ENCODE measurements around the gene MRPL54. TPM values are rescaled to one million over a fixed set of nuclear protein-coding genes. Genes with fewer than 3 reads are reported as not detected.
"Not testable (repeated sequence)": the region's sequence is repeated elsewhere in the genome, so short reads cannot be mapped to it uniquely, and the experiment has no call there.

Gene MRPL54
- total RNA-seq, 2 donors from 2014 or later, result 63.9 to 86.2 TPM

- Mint-ChIP-seq H3K4me3 (no peak overlapping the region), H3K27me3 (no peaks in the 10 kb centered on the region), H3K36me3 (ENCODE audit: low read depth) (no peaks in the 10 kb centered on the region), H3K4me1 (peaks cover 10% of the 10 kb centered on the region), H3K27ac (no peak overlapping the region)
- no peak for DNase-seq
- no peak for ATAC-seq
- no peaks in the 10 kb centered on the region for H3K9me3 ChIP-seq (ENCODE audit: control insufficient read depth, low read length, poor library complexity, severe bottlenecking)
These were observed 11.2 kb upstream of the MRPL54 start for GRCh38 chr19:3751236-3751635.

- Mint-ChIP-seq H3K27me3 (no peaks in the 10 kb centered on the region), H3K27ac (no peak overlapping the region), H3K36me3 (ENCODE audit: low read depth) (no peaks in the 10 kb centered on the region), H3K4me3 (no peak overlapping the region), H3K4me1 (peaks cover 10% of the 10 kb centered on the region)
- ATAC-seq (no peak), DNase-seq (no peak)
- H3K9me3 ChIP-seq (ENCODE audit: control insufficient read depth, low read length, poor library complexity, severe bottlenecking), result no peaks in the 10 kb centered on the region
These were observed 10.0 kb upstream of the MRPL54 start for GRCh38 chr19:3752492-3752891.

- Mint-ChIP-seq H3K36me3 (ENCODE audit: low read depth) (no peaks in the 10 kb centered on the region), H3K27ac (no peak overlapping the region), H3K27me3 (no peaks in the 10 kb centered on the region), H3K4me3 (no peak overlapping the region), H3K4me1 (peaks cover 10% of the 10 kb centered on the region)
- H3K9me3 ChIP-seq (ENCODE audit: control insufficient read depth, low read length, poor library complexity, severe bottlenecking), result no peaks in the 10 kb centered on the region
- ATAC-seq (no peak), DNase-seq (no peak)
These were observed 8.7 kb upstream of the MRPL54 start for GRCh38 chr19:3753631-3754410.

- not testable (repeated sequence) for H3K36me3 Mint-ChIP-seq (ENCODE audit: low read depth); H3K4me3 Mint-ChIP-seq; H3K27ac Mint-ChIP-seq; ATAC-seq; DNase-seq; H3K9me3 ChIP-seq (ENCODE audit: control insufficient read depth, low read length, poor library complexity, severe bottlenecking); H3K27me3 Mint-ChIP-seq
- peaks cover 30% of the 10 kb centered on the region for H3K4me1 Mint-ChIP-seq
These were observed 4.8 kb upstream of the MRPL54 start for GRCh38 chr19:3757705-3758104.

- Mint-ChIP-seq H3K4me3 (peak overlapping the region; percentile 12), H3K4me1 (peaks cover 35% of the 10 kb centered on the region)
- not testable (repeated sequence) for ATAC-seq; H3K27me3 Mint-ChIP-seq; H3K36me3 Mint-ChIP-seq (ENCODE audit: low read depth); H3K9me3 ChIP-seq (ENCODE audit: control insufficient read depth, low read length, poor library complexity, severe bottlenecking); DNase-seq; H3K27ac Mint-ChIP-seq
These were observed 4.2 kb upstream of the MRPL54 start for GRCh38 chr19:3758297-3758696.

GRCh38 chr19:3759482-3760254 is 2.8 kb upstream of the MRPL54 start:
- H3K9me3 ChIP-seq (ENCODE audit: control insufficient read depth, low read length, poor library complexity, severe bottlenecking), result no peaks in the 10 kb centered on the region
- no peaks in the 10 kb centered on the region for H3K36me3 Mint-ChIP-seq (ENCODE audit: low read depth)
- H3K27me3 Mint-ChIP-seq, result no peaks in the 10 kb centered on the region
- H3K4me1 Mint-ChIP-seq, result peaks cover 34% of the 10 kb centered on the region
- DNase-seq, result no peak
- no peak for ATAC-seq
- H3K27ac Mint-ChIP-seq, result peak overlapping the region; percentile 100
- peak overlapping the region; percentile 96 for H3K4me3 Mint-ChIP-seq

GRCh38 chr19:3760871-3761361 is 1.6 kb upstream of the MRPL54 start:
- no peaks in the 10 kb centered on the region for H3K9me3 ChIP-seq (ENCODE audit: control insufficient read depth, low read length, poor library complexity, severe bottlenecking)
- H3K27ac Mint-ChIP-seq, result peak overlapping the region; percentile 100

GRCh38 chr19:3761382-3762129 is 926 bp upstream of the MRPL54 start, which contains the start of gene APBA3:
Gene APBA3, minus strand, starts transcription at chr19:3761692. Its CDS starts 1,428 bp downstream, at chr19:3760264.
- H3K36me3 Mint-ChIP-seq (ENCODE audit: low read depth), result no peaks in the 10 kb centered on the region
- peak within 1 kb of the TSS; percentile 96 for H3K4me3 Mint-ChIP-seq
- H3K27ac Mint-ChIP-seq, result peak within 1 kb of the TSS; percentile 100
- ATAC-seq, result peak; percentile 59
- no peaks in the 10 kb centered on the region for H3K9me3 ChIP-seq (ENCODE audit: control insufficient read depth, low read length, poor library complexity, severe bottlenecking)
- DNase-seq, result peak; percentile 91 to 97 (median 96)
- H3K4me1 Mint-ChIP-seq, result peaks cover 29% of the 10 kb centered on the region
- H3K27me3 Mint-ChIP-seq, result no peaks in the 10 kb centered on the region

More at GRCh38 chr19:3760871-3761361, 1.6 kb upstream of the MRPL54 start:
- Mint-ChIP-seq H3K4me3 (peak overlapping the region; percentile 96), H3K4me1 (peaks cover 26% of the 10 kb centered on the region), H3K27me3 (no peaks in the 10 kb centered on the region), H3K36me3 (ENCODE audit: low read depth) (no peaks in the 10 kb centered on the region)
- ATAC-seq (peak; percentile 4), DNase-seq (peak in 1 of 3 donors; percentile 21)

- DNase-seq (no peak), ATAC-seq (no peak)
- Mint-ChIP-seq H3K27me3 (no peaks in the 10 kb centered on the region), H3K36me3 (ENCODE audit: low read depth) (no peaks in the 10 kb centered on the region), H3K4me3 (peak overlapping the region; percentile 96), H3K27ac (peak overlapping the region; percentile 100), H3K4me1 (peaks cover 32% of the 10 kb centered on the region)
- H3K9me3 ChIP-seq (ENCODE audit: control insufficient read depth, low read length, poor library complexity, severe bottlenecking), result no peaks in the 10 kb centered on the region
These were observed 380 bp upstream of the MRPL54 start for GRCh38 chr19:3762130-3762473.

GRCh38 chr19:3765121-3765520 is 2.6 kb downstream of the MRPL54 start:
- H3K9me3 ChIP-seq (ENCODE audit: control insufficient read depth, low read length, poor library complexity, severe bottlenecking), result no peaks in the 10 kb centered on the region
- no peaks in the 10 kb centered on the region for H3K27me3 Mint-ChIP-seq
- ATAC-seq (no peak), DNase-seq (no peak)
- peaks cover 3% of the 10 kb centered on the region for H3K36me3 Mint-ChIP-seq (ENCODE audit: low read depth)
- no peak overlapping the region for H3K27ac Mint-ChIP-seq
- no peak overlapping the region for H3K4me3 Mint-ChIP-seq
- peaks cover 30% of the 10 kb centered on the region for H3K4me1 Mint-ChIP-seq

GRCh38 chr19:3765757-3766156 is 3.3 kb downstream of the MRPL54 start:
- not testable (repeated sequence) for H3K4me3 Mint-ChIP-seq; H3K27me3 Mint-ChIP-seq; H3K36me3 Mint-ChIP-seq (ENCODE audit: low read depth); ATAC-seq; H3K9me3 ChIP-seq (ENCODE audit: control insufficient read depth, low read length, poor library complexity, severe bottlenecking); DNase-seq
- Mint-ChIP-seq H3K4me1 (peaks cover 30% of the 10 kb centered on the region), H3K27ac (peak overlapping the region; percentile 79)

GRCh38 chr19:3766520-3766919 is 4.0 kb downstream of the MRPL54 start:
- Mint-ChIP-seq H3K36me3 (ENCODE audit: low read depth) (peaks cover 5% of the 10 kb centered on the region), H3K27me3 (no peaks in the 10 kb centered on the region), H3K4me1 (peaks cover 28% of the 10 kb centered on the region), H3K4me3 (peak overlapping the region; percentile 75), H3K27ac (peak overlapping the region; percentile 79)
- no peaks in the 10 kb centered on the region for H3K9me3 ChIP-seq (ENCODE audit: control insufficient read depth, low read length, poor library complexity, severe bottlenecking)
- ATAC-seq, result no peak
- DNase-seq, result no peak

- H3K4me1 Mint-ChIP-seq, result peaks cover 23% of the 10 kb centered on the region
- H3K36me3 Mint-ChIP-seq (ENCODE audit: low read depth), result peaks cover 5% of the 10 kb centered on the region
- peak overlapping the region; percentile 79 for H3K27ac Mint-ChIP-seq
- ATAC-seq (no peak), DNase-seq (no peak)
- no peaks in the 10 kb centered on the region for H3K27me3 Mint-ChIP-seq
- H3K9me3 ChIP-seq (ENCODE audit: control insufficient read depth, low read length, poor library complexity, severe bottlenecking), result no peaks in the 10 kb centered on the region
- H3K4me3 Mint-ChIP-seq, result peak overlapping the region; percentile 47
These were observed 4.6 kb downstream of the MRPL54 start for GRCh38 chr19:3767050-3767449.

All from T-helper 17 cell (primary cell).